ENCODE results near the gene DNMT3L. TPM values are rescaled to one million over a fixed set of nuclear protein-coding genes. Genes with fewer than 3 reads are reported as not detected.
"Not testable (repeated sequence)": the region's sequence is repeated elsewhere in the genome, so short reads cannot be mapped to it uniquely, and the experiment has no call there.

Gene DNMT3L
- polyA plus RNA-seq, 2 donors = not detected

DNA sequence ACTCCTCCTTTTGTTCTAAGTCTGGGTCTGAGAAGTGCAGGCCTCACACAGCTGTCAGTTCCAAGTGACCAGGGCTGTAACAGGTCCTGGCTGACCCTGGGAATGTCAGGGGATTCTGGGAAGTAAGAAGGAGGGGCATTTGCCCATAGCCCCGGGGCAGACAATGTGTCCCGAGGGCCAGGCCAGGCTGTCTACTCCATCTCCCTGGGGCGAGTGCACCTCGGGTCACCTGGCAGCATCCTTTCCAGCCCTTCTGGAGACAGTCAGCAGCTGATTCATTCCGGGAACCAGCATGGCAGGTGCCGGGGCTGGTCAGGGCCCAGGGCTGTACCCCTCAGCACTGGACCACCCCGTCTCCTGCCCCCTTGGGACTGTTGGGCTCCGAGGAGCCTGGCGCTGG lies 34.1 kb downstream of the DNMT3L start:
- not testable (repeated sequence) for H3K27ac ChIP-seq (ENCODE audit: low read depth in 2 of 2, low read length in 1 of 2); H3K36me3 ChIP-seq (ENCODE audit: control insufficient read depth in 2 of 2, insufficient read depth in 2 of 2, low read length in 1 of 2); H3K27me3 ChIP-seq (ENCODE audit: control insufficient read depth in 1 of 2, insufficient read depth in 2 of 2, low read length in 2 of 2); H3K9me3 ChIP-seq (ENCODE audit: control insufficient read depth in 2 of 2, insufficient read depth in 1 of 2, low read depth in 1 of 2, low read length in 1 of 2); H3K4me1 ChIP-seq (ENCODE audit: control insufficient read depth in 2 of 2, insufficient read depth in 2 of 2, low read length in 1 of 2); H3K4me3 ChIP-seq (ENCODE audit: low read depth in 1 of 2, low read length in 2 of 2)
- WGBS, 2 donors = no CpG with 5 or more reads among the region's 9 CpGs

DNA sequence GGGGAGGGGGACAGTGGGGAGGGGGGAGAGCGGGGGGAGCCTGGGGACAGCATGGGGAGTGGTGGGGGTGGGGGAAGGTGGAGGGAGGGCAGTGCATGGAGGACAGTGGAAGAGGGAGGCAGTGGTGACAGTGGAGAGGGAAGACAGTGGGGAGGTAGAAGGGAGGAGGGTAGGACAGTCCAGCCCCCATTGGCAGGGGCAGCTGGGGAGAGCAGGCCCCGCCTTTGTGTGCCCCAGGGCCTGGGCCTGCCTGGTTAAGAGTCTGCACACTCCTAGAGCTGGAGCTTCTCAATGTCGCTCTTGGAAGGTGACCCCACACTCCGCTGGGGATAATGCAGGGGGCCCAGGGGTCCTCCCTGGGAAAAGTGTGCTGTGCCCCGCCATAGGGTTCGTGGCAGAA lies 36.1 kb downstream of the DNMT3L start:
- not testable (repeated sequence) for H3K4me3 ChIP-seq (ENCODE audit: low read depth in 1 of 2, low read length in 2 of 2); H3K27ac ChIP-seq (ENCODE audit: low read depth in 2 of 2, low read length in 1 of 2); H3K4me1 ChIP-seq (ENCODE audit: control insufficient read depth in 2 of 2, insufficient read depth in 2 of 2, low read length in 1 of 2); H3K9me3 ChIP-seq (ENCODE audit: control insufficient read depth in 2 of 2, insufficient read depth in 1 of 2, low read depth in 1 of 2, low read length in 1 of 2); H3K27me3 ChIP-seq (ENCODE audit: control insufficient read depth in 1 of 2, insufficient read depth in 2 of 2, low read length in 2 of 2); H3K36me3 ChIP-seq (ENCODE audit: control insufficient read depth in 2 of 2, insufficient read depth in 2 of 2, low read length in 1 of 2)
- WGBS, 2 donors = no CpG with 5 or more reads among the region's 6 CpGs

DNA sequence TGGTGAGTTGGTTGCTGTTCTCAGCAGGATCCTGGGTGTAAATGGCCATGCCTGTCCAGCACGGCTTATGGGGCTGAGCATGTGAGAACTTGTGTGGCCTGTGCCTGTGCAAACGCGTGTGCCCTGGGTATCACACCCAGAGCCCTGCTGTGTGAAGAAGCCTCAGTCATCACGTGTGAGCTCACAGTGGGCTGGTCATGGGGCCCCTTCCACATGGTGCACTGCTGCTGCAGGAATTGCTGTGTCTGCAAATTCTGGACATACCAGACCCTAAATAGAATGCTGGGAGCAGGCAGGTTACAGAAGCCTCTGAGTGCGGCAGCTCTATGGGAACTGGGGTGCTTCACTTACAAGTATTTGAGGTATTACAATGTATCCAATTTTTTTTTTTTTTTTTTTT lies 38.4 kb downstream of the DNMT3L start:
- H3K4me1 ChIP-seq (ENCODE audit: control insufficient read depth in 2 of 2, insufficient read depth in 2 of 2, low read length in 1 of 2); H3K27me3 ChIP-seq (ENCODE audit: control insufficient read depth in 1 of 2, insufficient read depth in 2 of 2, low read length in 2 of 2); H3K27ac ChIP-seq (ENCODE audit: low read depth in 2 of 2, low read length in 1 of 2); H3K4me3 ChIP-seq (ENCODE audit: low read depth in 1 of 2, low read length in 2 of 2); H3K9me3 ChIP-seq (ENCODE audit: control insufficient read depth in 2 of 2, insufficient read depth in 1 of 2, low read depth in 1 of 2, low read length in 1 of 2); H3K36me3 ChIP-seq (ENCODE audit: control insufficient read depth in 2 of 2, insufficient read depth in 2 of 2, low read length in 1 of 2): not testable (repeated sequence)
- no CpG with 5 or more reads among the region's 5 CpGs for WGBS, 2 donors

DNA sequence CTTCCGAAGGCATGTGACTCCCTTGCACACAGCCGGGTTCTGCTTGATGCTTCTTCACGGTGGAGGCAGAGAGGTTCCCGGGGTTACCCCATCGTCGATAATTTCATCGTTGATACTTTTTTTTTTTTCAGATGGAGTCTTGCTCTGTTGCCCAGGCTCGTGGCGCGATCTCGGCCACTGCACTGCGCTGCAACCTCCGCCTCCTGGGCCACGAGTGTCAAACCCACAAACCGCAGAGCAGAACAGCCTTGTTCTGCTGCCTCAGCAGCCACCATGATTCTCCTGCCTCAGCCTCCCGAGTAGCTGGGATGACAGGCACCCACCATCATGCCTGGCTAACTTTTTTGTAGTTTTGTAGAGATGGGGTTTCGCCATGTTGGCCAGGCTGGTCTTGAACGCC lies 41.0 kb downstream of the DNMT3L start:
- H3K4me3 ChIP-seq (ENCODE audit: low read depth in 1 of 2, low read length in 2 of 2); H3K27ac ChIP-seq (ENCODE audit: low read depth in 2 of 2, low read length in 1 of 2); H3K36me3 ChIP-seq (ENCODE audit: control insufficient read depth in 2 of 2, insufficient read depth in 2 of 2, low read length in 1 of 2); H3K9me3 ChIP-seq (ENCODE audit: control insufficient read depth in 2 of 2, insufficient read depth in 1 of 2, low read depth in 1 of 2, low read length in 1 of 2); H3K27me3 ChIP-seq (ENCODE audit: control insufficient read depth in 1 of 2, insufficient read depth in 2 of 2, low read length in 2 of 2); H3K4me1 ChIP-seq (ENCODE audit: control insufficient read depth in 2 of 2, insufficient read depth in 2 of 2, low read length in 1 of 2): not testable (repeated sequence)
- WGBS, 2 donors = no CpG with 5 or more reads among the region's 18 CpGs

DNA sequence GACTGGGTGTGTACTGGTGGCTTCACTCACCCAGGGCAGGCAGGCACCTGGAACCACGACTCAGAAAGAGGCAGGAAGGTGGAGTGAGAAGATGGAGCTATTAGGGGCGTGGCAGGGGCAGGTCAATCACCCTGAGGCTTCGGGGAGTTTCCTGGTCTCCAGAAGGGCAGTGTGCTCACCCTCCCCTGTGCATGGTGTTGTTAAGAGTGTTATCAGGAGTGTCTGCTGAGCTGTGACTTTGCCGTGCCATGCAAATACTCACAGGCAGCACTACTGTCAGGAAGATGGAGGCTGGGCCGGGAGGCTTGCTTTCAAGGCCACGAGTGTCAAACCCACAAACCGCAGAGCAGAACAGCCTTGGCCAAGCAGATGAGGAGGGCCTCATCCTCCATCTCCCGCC lies 43.2 kb downstream of the DNMT3L start:
- H3K4me3 ChIP-seq (ENCODE audit: low read depth in 1 of 2, low read length in 2 of 2); H3K27me3 ChIP-seq (ENCODE audit: control insufficient read depth in 1 of 2, insufficient read depth in 2 of 2, low read length in 2 of 2); H3K9me3 ChIP-seq (ENCODE audit: control insufficient read depth in 2 of 2, insufficient read depth in 1 of 2, low read depth in 1 of 2, low read length in 1 of 2); H3K36me3 ChIP-seq (ENCODE audit: control insufficient read depth in 2 of 2, insufficient read depth in 2 of 2, low read length in 1 of 2); H3K4me1 ChIP-seq (ENCODE audit: control insufficient read depth in 2 of 2, insufficient read depth in 2 of 2, low read length in 1 of 2); H3K27ac ChIP-seq (ENCODE audit: low read depth in 2 of 2, low read length in 1 of 2): not testable (repeated sequence)
- WGBS, 2 donors = no CpG with 5 or more reads among the region's 8 CpGs

DNA sequence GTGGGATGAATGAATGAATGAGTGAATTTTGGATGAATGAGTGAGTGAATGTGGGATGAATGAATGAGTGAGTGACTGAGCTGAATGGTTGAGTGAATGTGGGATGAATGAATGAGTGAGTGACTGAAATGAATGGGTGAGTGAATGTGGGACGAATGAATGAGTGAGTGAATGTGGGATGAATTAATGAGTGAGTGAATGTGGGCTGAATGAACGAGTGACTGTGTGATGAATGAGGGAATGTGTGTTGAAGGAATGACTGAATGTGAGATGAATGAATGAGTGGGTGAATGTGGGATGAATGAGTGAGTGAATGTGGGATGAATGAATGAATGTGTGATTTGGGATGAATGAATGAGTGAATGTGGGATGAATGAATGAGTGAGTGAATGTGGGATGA lies 49.7 kb downstream of the DNMT3L start:
- not testable (repeated sequence) for H3K36me3 ChIP-seq (ENCODE audit: control insufficient read depth in 2 of 2, insufficient read depth in 2 of 2, low read length in 1 of 2); H3K27ac ChIP-seq (ENCODE audit: low read depth in 2 of 2, low read length in 1 of 2); H3K27me3 ChIP-seq (ENCODE audit: control insufficient read depth in 1 of 2, insufficient read depth in 2 of 2, low read length in 2 of 2); H3K4me3 ChIP-seq (ENCODE audit: low read depth in 1 of 2, low read length in 2 of 2); H3K4me1 ChIP-seq (ENCODE audit: control insufficient read depth in 2 of 2, insufficient read depth in 2 of 2, low read length in 1 of 2); H3K9me3 ChIP-seq (ENCODE audit: control insufficient read depth in 2 of 2, insufficient read depth in 1 of 2, low read depth in 1 of 2, low read length in 1 of 2)
- WGBS, 2 donors = 91% methylated on average over 2 of the region's 2 CpGs; no CpG with 5 or more reads in 1 of the 2 donors

DNA sequence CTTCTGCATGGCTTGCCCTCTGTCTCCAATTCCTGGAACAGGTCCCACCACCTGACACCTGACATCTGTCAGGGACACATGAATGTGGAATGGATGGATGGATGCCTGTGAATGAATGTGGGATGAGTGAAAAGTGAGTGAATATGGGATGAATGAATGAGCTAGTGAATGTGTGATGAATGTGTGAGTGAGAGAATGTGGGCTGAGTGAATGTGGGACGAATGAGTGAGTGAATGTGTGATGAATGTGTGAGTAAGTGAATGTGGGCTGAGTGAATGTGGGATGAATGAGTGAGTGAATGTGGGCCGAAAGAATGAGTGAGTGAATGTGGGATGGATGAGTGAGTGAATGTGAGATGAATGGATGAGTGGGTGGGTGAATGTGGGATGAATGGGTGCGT lies 50.1 kb downstream of the DNMT3L start:
- not testable (repeated sequence) for H3K27me3 ChIP-seq (ENCODE audit: control insufficient read depth in 1 of 2, insufficient read depth in 2 of 2, low read length in 2 of 2); H3K27ac ChIP-seq (ENCODE audit: low read depth in 2 of 2, low read length in 1 of 2); H3K4me3 ChIP-seq (ENCODE audit: low read depth in 1 of 2, low read length in 2 of 2); H3K4me1 ChIP-seq (ENCODE audit: control insufficient read depth in 2 of 2, insufficient read depth in 2 of 2, low read length in 1 of 2); H3K9me3 ChIP-seq (ENCODE audit: control insufficient read depth in 2 of 2, insufficient read depth in 1 of 2, low read depth in 1 of 2, low read length in 1 of 2); H3K36me3 ChIP-seq (ENCODE audit: control insufficient read depth in 2 of 2, insufficient read depth in 2 of 2, low read length in 1 of 2)
- WGBS, 2 donors = 95% methylated on average over 2 of the region's 3 CpGs; no CpG with 5 or more reads in 1 of the 2 donors

DNA sequence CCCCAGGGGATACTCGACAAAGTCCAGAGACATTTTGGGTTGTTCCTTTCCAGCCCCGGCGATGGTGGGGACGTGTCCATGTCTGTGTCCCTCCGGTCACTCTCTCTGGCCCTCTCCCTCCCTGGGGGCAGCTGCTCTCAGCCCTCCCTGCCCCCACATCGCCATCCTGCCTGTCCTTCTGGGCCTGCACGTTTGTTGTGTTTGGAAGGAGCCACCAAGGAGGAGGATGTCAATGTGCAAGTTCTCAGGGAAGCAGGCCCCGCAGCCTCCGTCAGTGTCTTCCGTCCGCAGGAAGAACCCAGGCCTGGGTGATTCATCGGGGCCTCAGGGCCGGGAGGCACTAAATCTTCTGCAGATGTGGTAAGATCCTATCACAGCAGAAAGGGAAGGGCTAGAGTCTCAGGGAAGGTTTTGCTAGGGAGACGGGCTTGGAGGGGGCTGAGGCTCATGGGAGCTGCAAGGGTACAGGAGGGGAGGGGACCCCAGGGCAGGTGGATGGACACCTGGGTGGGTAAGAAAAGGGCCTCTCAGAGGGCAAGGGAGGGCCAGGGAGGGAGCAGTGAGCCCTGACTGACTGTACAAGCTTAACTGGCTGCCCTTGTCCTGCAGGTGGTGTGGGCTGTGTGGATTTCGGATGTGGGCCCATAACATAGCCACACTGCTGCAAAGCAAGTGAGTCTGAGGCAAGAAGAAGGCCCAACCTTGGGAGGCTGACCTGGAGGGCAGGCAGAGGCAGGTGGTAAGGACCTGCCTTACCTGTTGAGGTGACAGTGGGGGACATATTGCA lies 53.6 kb downstream of the DNMT3L start:
- H3K9me3 ChIP-seq (ENCODE audit: control insufficient read depth in 2 of 2, insufficient read depth in 1 of 2, low read depth in 1 of 2, low read length in 1 of 2); H3K36me3 ChIP-seq (ENCODE audit: control insufficient read depth in 2 of 2, insufficient read depth in 2 of 2, low read length in 1 of 2); H3K4me1 ChIP-seq (ENCODE audit: control insufficient read depth in 2 of 2, insufficient read depth in 2 of 2, low read length in 1 of 2); H3K27me3 ChIP-seq (ENCODE audit: control insufficient read depth in 1 of 2, insufficient read depth in 2 of 2, low read length in 2 of 2); H3K4me3 ChIP-seq (ENCODE audit: low read depth in 1 of 2, low read length in 2 of 2): not testable (repeated sequence)
- 30 to 36% methylated on average over 2 to 9 of the region's 15 CpGs for WGBS, 2 donors
- H3K27ac ChIP-seq (ENCODE audit: low read depth in 2 of 2, low read length in 1 of 2) = peak overlapping the region; percentile 39 to 60

DNA sequence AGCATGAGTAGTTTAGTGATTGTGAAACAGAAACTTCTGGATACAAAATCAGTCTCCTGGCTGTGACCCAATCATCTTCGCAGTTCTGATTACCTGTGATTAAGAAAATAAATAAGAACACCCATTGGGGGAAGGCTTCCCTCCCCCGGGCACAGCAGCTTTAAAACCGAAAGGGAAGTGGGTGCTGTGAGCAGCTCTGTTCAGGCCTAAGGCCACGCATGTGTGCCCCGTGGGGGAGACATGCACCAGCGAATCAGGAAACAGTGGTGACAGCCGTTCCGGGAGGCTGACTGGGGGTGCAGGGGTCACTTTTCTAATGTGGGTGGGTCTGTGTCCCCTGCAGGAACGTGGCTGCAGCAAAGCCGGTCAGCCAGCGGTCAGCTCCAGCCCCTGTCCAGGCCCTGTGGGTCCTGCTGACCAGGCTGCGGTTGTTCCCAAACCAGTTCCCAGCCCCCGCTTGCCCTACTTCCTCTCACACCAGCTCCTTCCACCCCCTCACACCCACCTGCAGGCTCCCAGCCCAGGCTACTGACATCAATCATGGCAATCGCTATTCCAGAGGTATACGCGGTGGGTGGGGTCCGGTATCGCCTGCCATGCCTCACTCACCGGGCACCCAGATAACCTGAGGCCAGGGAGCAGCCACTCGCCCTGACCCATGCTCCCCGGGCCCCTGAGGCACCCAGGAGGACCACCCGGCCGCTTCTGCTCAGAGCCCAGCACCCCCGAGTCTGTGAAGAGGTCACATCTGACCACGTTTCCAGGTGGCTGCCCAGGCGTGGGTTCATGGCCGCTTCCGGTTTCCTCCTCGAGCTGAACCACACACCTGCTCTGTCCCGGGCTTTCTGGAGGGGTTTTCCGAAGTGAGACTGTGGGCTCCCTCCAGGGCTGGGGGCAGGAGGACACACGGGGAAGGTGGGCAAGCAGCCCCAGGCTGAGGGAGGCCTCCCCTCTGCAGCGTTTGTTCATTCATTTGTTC lies 54.7 kb downstream of the DNMT3L start:
- no CpG with 5 or more reads among the region's 33 CpGs for WGBS, 2 donors
- H3K4me1 ChIP-seq (ENCODE audit: control insufficient read depth in 2 of 2, insufficient read depth in 2 of 2, low read length in 1 of 2) = not testable (repeated sequence)

DNA sequence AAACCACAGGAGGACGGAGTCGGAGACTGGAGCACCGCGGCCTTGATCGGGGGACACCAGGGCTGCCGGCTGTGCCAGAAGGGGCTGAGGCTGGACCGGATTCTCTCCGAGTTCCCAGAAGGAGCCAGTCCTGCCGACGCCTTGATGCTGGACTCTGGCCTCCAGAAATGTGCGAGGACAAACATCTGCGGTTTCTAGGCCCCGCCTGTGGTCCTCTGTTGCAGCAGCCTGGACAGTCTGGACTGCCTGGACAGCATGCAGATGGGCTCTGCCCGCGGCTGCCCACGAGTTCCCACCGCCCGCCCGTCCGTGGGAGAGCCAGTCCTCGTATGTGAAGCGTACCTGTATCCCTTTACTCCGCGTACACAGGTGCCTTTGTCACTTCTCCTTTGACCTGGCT lies 55.5 kb downstream of the DNMT3L start:
- not testable (repeated sequence) for H3K36me3 ChIP-seq (ENCODE audit: control insufficient read depth in 2 of 2, insufficient read depth in 2 of 2, low read length in 1 of 2); H3K9me3 ChIP-seq (ENCODE audit: control insufficient read depth in 2 of 2, insufficient read depth in 1 of 2, low read depth in 1 of 2, low read length in 1 of 2); H3K27ac ChIP-seq (ENCODE audit: low read depth in 2 of 2, low read length in 1 of 2); H3K27me3 ChIP-seq (ENCODE audit: control insufficient read depth in 1 of 2, insufficient read depth in 2 of 2, low read length in 2 of 2); H3K4me1 ChIP-seq (ENCODE audit: control insufficient read depth in 2 of 2, insufficient read depth in 2 of 2, low read length in 1 of 2); H3K4me3 ChIP-seq (ENCODE audit: low read depth in 1 of 2, low read length in 2 of 2)
- no CpG with 5 or more reads among the region's 24 CpGs for WGBS, 2 donors

More for the DNA sequence above, 54.7 kb downstream of the DNMT3L start:
- not testable (repeated sequence) for H3K36me3 ChIP-seq (ENCODE audit: control insufficient read depth in 2 of 2, insufficient read depth in 2 of 2, low read length in 1 of 2); H3K27me3 ChIP-seq (ENCODE audit: control insufficient read depth in 1 of 2, insufficient read depth in 2 of 2, low read length in 2 of 2); H3K27ac ChIP-seq (ENCODE audit: low read depth in 2 of 2, low read length in 1 of 2); H3K9me3 ChIP-seq (ENCODE audit: control insufficient read depth in 2 of 2, insufficient read depth in 1 of 2, low read depth in 1 of 2, low read length in 1 of 2); H3K4me3 ChIP-seq (ENCODE audit: low read depth in 1 of 2, low read length in 2 of 2)

Measured in esophagus (tissue), 2 donors.